NCI-H2227 (cell line): Measurements from ENCODE around the gene CHD6.
A peak's percentile ranks its signal among the peaks of the same experiment; 100 is the strongest.

Experiments used
- DNase-seq: peaks from one replicate; lab custom pipeline; 2025; ENCODE audit not compliant: unreplicated experiment; lab: John Stamatoyannopoulos, UW

CHD6 gene

DNA sequence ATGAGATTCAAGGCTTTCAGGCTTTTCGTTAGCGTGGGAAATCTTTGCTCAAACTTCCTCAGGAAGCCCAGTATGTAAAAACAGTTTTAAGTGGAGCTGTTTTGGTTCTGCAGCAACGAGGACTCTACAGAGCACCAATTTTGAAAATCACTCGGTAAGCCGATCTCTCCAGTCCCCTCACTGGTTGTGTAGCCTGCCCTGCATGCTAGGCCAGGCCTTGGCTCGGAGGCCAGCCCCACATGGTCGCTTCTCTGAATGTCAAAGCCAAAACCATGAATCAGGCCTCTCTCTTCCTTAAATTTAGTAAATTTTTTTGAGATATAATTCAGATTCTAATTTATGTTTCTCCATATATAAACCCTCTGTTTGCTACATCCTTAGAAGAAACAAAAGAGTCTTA is 108.0 kb downstream of the CHD6 start:
- DNase-seq: no peak

DNA sequence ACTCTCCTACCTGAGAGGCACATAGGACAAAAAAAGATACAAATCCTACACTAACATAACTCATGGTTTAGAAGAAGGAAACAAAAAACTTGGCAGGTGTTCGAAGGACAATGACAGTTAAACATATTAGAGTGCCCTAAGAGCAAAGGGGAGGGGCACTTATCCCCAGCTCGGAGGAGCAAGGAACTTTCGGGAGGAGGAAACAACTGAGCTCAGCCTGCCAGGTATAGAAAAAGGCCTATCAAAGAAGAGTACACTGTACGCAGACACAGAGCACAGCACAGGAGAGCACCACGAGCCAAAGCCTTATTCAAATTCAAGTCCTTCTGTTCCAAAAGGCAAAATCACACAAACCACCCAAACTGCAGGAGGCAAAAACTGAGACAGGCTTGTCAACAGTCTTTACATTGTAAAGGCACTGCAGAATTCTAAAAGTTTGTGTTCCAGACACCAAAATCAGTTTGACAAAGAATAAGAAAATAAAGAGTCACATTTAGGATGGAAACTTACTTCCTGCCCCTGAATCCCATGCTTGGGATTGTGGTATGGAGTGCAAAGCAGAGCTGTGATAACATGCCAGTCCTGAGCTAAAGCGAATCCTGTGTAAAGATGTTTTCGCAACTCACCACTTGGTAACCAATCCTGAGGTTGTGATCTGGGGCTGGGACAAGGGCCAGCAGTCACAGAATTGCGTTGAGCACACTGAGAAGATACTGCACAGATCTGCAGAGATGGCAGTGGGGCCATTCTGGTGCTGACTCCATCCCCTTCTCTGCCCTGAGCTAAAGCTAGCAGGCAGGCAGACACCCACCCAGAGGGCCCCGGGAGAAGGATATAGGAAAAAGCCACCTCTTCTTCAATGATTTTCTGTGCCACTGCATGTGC is 108.6 kb downstream of the CHD6 start:
- no peak for DNase-seq

DNA sequence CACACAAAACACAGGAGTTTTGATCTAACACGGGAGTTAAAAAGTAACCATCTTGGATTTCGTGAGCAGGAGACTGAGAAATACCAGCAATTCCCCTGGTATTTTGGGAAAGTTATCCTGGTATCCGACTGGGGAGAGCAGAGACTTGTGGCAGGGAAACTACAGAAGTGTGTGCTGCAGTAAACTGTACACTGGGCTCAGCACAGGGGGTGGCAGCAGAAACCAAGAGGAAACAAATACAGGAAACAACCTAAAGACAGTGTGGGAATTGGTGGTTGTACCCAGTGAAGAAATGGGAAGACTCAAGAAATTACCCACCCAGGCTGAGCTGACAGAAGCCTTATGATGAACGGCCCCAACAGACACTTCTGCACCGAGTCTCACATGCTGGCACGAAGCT is 109.8 kb downstream of the CHD6 start:
- no peak for DNase-seq

DNA sequence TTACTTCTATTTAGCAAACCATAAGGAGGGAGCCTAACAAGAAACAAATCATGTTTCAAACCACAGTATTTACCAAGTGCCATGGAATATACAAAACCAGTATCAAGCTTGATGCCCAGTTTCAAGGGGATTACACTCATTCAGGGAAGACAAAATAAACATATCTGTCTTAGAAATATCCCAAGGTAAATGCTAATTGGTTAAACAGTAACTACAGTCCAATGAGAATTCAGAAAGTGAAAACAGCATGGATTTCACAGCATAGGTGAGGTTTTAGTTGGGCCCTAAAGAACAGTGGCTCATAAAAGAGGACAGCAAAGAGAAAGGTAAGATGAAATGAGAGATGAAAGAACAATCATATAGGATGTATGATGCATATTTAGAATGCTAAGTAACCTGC is 110.3 kb downstream of the CHD6 start:
- DNase-seq: no peak

DNA sequence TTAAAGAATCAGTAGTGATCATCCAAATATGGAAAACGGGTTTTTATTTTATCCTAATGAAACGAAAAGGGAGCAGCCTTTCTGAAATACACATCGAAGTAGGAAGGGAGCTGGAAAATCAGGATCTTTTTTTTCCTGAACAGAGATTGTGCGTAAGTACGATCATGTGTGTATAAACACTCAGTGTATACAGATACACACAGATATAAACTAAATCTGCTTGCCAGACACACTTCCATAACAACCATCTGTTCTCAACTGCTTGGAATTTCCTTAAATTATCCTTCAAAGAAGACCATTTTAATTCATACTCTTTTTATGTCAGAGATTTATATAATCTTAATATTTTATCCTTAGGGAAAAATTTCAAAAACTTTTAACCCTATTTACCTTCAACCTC is 110.7 kb downstream of the CHD6 start:
- DNase-seq: no peak

DNA sequence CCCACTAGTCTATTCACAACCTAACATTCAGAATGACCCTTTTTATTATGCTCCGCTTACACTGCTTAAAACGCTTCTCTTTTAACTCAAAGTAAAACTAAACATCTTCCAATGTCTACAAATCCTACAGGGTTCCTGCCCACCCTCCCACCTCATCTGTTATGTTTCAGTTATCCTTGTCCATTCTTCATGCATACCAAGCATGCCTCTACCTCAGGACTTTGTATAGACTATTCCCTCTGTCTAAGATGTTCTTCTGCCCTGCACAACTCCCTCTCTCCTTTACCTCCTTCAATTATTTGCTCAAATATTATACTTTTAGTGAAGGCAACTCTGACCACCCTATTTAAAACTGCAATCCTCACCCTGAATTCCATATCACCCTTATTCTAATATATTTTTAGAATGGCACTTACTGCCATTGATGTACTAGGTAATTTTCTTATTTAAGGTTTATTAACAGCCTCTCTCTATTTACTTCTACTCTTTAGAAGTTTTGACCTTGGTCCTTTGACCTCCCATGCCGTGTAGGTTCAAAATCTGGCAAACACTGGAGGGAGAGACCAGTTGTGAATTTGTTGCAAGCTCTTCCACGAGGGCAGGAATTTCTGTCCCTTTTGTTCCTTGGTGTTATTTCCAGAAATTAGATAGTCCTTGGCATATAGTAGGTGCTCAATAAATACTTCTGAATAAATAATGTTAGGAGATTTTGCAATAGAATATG is 111.8 kb downstream of the CHD6 start:
- DNase-seq: no peak

DNA sequence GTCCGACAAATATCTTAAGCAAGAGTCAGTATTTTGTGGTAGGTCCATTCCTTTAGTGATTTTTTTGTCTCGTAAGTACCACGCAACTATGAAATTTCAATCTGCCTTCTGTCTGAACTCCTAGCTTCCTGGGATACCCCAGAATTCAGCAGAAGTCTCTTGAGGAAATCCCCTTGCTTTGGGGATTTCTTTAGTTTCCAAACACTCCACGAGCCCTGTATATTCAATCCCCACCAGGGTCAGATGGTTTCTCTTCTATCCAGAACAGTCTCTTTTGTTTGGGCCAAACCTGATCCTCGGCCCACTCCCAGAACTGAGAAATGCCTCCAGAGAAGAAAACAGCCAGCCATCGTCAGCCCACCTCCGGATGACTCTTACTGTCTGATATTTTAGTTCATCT is 113.0 kb downstream of the CHD6 start:
- DNase-seq: no peak

DNA sequence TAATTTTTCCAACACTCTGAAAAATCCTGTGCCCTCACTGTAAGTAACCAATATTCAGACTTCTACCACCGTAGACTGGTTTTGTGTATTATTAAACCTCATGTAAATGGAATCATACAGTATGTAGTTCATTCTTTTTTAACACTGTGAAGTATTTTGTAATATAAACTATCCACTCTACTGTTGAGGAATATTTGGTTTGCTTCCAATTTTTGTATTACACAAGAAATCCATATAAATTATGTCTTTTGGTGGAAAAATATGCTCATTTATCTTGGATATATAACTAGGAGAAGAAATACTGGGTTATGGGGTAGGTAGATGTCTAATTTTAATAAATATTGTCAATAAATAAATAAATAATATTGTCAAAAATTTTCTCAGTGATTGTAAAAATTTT is 116.8 kb downstream of the CHD6 start:
- no peak for DNase-seq

DNA sequence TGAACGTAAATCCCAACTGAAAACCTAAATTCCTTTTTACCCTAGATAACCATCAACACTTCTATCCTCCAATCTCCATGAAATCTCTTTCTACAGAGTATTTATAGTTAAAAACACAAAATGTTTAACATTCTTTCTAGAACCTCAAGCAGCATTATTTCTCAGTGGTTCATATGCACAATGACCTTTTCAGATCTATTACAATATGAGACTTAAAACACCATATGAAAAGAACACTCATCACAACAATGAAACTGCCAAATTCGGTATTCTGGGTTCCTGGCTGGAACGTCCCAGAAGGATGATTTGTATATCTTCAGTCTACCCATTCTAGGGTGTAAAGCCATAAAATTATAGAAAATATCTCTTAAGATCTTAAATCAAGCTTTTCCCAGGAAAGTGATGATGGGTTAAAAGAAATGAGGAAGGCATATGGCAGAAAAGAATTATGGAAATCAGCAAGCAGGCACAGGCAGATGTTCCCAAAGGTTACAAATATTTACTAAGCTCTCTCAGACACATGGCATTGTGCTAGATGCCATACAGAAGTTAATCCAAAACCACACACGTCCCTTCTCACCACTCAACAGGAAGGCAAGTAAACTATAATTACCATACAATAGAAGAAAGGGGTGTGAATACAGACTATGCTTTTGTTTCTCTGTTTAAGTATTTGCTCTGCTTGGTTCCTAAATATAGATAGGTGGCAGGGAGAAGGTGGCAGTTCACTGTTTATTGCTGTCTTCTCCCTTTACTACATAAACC is 118.0 kb downstream of the CHD6 start:
- peak; percentile 7 for DNase-seq

DNA sequence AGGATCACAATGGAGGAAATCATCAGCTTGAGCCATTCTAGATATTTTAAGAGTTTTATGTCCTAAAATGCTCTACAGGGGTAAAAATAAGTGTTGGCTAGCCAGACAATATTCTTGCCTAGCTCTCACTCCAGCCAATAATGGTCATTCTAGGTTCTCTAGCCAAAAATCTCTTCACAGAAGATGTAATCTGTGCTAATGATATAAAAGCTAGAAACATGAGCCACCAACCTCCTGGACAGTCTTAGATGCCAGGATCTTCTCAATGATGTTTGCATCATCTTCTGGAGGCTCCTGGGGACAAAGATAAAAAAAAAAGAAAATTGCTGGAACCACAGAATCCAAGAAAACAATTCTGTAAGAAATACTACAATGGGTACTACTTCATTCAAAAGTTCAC is 119.1 kb downstream of the CHD6 start:
- DNase-seq: no peak

DNA sequence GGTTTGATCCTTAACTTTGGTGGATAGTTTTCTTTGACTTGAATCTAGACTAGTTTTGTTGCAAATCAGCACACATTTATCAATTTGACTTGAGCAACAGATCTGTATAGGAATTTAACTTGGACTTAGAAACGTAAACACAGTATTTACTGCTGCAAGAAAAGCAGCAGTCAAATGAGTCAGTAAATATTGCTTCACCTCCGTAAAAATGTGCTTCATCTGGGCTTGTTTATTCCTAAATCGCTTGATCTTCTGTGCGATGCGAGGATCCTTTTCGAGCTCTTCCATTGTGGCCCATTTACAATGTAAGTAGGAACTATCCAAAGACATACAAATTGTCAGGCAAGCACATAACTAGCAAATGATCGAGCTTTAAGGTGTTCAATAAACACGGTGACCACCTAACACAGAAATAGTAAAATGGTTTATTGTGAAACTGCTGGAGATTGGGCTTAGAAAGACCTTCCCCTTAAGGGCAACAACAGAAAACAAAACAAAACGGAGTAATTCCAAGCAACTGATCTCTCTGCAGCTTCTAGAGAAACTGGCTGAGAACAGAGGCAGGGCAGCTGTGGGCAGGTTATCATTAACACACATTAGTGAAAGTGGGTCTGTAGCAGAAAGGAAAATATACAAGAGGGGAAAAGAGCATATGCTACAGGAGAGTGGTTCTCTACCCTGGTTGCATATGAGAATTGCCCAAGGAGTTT is 120.8 kb downstream of the CHD6 start:
- peak; percentile 20 for DNase-seq

DNA sequence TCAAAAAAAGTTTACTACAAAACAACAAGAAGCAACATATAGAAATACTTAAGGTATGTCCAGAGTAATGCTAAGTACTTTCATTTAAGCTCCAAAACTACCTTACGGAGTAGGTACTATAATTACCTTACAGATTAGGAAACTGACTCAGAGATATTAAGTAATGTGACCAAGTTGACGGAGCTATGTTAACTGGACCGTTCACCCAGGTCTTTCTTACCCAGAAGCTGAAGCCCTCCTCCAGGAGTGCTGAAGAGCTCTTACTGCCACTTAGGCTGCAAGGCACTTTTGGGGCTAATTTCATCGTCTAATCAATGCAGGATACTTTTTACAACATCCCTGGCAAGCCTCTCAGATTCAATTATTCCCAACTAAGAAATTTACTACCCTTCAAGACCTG is 123.7 kb downstream of the CHD6 start:
- DNase-seq: no peak

DNA sequence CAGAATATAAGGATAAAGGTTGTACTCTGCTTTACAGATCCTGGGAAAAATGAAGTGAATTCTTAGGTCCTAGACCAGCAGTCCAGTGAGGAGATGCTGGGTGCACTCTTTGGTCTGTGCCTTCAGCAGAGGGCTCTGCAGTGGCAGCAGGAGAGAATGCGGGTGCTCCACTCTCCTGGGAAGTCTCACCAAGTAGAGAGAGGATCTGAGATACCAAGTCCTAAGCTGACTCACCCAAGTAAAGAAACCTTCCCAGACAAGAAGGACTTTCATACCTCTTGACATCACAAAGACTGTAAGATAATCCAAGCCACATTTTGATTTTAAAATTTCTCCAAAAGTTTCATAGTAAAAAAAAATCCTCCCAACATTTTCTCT is 134.6 kb downstream of the CHD6 start:
- no peak for DNase-seq

DNA sequence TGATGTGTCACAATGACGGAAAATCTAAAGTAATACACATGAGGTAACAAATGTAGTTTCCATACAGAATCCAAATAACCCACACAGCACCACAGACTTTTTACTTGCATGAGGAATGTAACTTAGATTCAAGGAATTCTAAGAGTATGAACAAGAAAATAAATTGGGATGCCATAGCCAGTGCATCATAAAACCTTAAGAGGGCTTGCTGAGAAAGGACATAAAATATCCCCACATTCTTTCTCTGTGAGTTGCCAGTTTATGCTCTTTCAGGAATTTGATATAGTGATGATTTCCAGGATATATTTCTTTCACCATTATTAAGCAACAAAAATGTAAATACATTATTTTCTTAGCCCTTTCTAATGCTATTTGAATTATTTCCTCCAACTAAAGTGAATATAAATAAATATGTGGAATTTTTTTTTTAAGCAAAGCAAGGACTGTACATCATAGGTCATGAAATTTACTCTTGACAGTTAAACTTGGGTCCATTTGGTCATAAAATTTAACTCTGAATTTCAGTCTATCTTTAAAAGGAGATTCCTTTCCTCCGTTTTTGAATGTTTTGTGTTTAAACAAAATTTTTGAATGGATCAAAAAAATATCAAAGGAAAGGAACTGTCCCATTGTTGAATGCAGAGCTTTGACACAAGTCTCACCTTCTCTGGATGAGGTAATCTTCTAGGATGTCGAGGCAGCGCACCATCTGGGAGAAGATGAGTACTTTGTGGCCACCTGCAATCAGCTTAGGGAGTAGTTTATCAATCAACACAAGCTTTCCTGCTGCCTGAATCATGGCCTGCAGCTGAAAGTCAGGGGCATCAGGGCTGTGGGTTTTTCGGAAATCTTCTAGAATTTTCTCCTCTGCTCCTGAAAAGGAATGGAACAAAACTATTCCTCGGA is 135.3 kb downstream of the CHD6 start:
- no peak for DNase-seq

DNA sequence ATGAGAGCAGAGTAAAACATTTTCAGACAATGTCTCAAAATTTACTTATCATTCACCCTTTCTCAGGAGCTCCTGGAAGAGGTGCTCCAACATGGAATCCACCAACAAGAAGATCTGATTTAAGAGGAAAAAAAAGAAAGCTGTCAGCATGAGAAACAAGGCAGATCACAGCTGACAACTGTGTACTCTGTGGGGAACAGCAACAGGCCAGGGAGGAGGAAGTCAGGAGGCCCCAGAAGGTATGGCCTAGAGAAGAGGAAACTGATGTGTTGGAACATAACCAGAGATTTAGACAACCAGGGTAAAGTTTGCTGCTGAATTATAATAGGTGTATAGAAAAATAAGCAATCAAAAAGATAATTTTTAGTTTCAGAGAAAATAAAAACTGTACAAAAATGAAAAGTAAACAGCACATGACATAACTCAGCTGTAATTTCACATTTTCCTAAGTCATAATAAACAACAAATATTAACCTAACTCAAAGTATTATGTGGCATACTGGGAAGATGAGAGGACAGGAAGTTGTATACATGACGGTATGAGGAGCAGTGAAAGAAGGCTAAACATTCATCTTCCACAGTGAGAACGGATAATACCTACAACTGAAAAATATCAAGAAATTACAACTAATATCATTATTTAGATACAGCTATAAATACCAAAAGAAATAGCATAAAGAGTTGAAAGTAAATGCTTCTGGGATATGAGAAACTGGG is 138.0 kb downstream of the CHD6 start:
- no peak for DNase-seq

DNA sequence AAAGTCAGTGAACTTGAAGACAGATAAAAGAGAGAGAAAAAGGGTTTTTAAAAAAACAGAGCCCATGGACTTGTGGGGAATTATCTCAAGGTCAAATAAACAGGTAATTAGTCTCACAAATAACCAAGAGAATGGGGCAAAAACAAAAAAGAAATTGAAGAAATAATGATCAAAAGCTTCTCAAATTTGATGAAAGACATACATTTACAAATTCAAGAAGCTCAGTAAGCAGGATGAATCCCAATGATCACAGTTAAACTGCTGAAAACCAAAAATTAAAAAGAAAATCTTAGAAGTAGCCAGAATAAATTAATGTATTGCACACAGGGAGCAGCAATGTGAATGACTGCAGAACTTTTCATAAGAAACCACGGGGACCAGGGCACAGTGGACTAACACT is 139.1 kb downstream of the CHD6 start:
- DNase-seq: no peak

DNA sequence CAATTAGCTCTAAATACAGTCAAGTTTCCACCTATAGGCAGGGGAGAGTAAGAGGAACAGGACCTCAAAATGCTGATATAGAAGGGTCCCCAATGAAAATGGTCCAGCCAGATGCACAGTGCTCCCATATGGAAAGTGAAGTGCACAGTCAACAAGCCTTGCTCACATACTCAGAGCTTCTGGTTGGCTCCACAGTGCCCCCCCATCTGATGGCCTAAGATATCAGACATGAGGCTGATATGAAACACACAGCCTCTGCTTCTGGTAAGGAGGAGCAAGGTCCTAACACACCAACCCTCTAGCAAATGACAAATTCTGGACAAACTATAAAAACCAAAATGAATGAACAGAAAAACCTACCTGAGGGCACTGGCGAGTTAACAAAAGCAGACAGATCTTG is 140.2 kb downstream of the CHD6 start:
- no peak for DNase-seq

DNA sequence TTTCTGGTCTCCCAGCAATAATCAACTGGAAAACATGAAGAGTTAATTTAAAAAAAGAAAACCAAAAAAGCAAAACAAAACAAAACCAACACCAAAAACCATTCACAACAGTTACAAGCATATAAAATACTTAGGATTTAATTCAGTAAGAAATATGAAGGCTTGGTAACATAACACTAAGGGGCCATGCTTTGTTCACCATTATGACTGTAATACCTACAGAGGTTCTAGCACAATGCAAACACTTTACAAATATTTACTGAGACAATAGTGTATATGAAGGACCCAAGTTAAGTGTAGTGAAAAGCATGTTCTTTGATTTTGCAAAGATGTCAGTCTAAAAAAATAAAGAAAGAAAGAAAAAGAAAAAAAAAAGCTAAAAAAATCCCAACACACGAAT is 141.7 kb downstream of the CHD6 start:
- DNase-seq: no peak

DNA sequence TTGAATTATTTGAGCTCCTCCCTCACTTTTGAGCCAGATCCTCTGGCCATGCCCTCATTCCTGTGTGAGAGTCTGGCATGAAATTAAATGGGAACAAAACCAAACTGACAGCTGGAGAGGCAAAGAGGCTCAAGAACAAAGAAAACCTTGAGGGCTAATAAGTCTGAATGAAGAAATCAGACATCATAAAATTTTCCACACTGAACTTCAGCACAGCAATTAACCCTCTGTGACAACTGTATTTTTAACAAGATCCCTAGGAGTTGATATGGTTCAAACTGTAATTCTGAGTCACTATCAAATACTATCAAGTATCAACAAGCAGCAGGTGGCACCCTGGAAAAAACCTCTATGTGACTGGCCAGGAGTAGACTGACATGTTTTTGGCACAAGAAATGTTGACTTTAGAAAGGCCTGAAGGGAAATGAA is 142.2 kb downstream of the CHD6 start:
- no peak for DNase-seq

DNA sequence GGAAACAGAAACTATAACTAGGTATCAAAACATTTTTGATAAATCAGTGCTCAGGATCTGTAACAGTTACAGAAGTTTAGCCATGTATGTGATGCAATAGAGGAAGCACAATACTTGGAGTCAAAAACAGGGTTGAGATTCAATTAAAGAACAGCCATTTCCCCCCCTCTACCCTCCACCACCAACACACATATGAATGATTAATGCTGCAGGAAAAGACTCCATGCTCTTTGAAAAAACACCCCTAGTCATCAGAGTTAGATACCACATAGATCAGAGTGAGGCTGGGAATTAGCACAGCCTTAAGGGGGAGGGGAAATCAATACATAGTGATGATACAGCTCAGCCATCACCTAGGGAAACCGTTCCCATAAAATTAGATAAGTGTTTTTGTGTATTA is 142.7 kb downstream of the CHD6 start:
- no peak for DNase-seq
